ENCODE data around the gene KCNC3. TPM values are rescaled to one million over a fixed set of nuclear protein-coding genes. Genes with fewer than 3 reads are reported as not detected.

KCNC3 gene
- total RNA-seq, 1 donor from 2014 or later, result not detected

DNA sequence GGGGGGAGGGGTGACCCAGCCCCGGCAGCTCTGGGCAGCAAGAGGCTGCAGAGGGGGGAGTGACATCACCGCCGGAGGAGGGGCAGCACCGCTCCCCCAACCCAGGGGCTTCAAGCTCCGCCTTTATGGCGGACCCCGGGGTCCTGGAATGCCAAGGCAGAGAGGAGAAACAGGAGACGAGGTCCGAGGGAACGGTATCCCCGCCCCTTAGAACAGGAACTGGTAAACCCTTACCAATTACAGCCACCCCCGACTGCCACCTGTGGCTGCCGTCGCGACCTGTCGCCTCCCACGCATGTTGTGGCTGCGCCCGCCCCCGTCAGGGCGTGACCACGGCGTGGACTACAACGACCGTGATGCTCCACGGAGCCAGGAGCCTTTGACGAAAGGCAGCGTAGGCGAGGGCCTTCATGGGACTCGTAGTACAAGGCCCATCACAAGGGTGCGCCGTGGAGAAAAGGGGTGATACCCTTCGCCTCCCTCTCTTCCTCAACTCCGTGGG, 4.1 kb upstream of the KCNC3 start:
- peaks cover 2% of the 10 kb centered on the region for H3K36me3 Mint-ChIP-seq (ENCODE audit: low read depth, unreplicated experiment)
- H3K9me3 ChIP-seq (ENCODE audit: insufficient read depth, low read depth, low read length), result peaks cover 5% of the 10 kb centered on the region
- no peak overlapping the region for H3K27ac ChIP-seq (ENCODE audit: low read depth, low read length)

DNA sequence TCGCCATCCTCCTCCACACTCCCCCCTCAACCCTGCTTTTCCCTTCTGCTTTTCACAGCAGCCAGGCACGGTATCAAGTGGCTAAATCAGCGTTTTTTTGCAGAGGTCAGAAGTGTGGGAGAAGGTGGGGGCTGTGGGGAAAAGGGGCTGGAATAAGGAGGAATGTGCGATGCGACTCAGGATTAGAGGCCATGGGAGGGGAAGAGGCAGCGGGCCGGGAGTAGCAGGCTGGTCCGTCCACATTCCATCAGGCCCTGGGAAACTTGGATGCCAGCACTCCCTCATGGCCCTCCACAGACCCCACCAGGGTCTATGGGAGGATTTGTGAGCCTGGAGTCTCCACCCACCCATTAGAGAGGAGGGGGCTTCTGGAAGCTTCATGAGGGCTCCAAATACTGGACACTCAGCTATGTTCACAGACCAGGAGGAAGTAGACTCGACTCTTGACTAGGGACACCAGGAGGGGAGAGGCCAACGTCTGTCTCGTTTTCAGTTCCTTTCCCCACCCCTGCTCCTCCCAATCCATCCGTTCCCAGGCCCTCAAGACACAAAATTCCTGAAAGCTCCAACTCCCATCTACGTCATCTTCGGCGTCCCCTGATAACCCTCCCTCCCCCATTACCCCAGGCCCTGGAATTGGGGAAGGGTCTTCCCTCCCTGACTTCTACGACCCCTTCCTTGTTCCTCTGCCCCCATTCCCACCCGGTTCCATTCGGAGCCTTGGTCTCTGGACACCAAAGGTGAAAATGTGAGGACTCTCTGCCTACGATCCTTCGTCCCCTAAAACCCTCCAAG, 3.3 kb upstream of the KCNC3 start:
- H3K27ac Mint-ChIP-seq (ENCODE audit: unreplicated experiment), result no peak overlapping the region
- no peaks in the 10 kb centered on the region for H4K20me1 ChIP-seq (ENCODE audit: insufficient read depth, low read length)
- DNase-seq (ENCODE audit: low read depth), result no peak
- peak; percentile 4 for TF ChIP-seq EZH2 (IDR thresholded peaks at IDR 0.05; ENCODE audit: insufficient read depth, low read length)
- TF ChIP-seq, protein P1, sequence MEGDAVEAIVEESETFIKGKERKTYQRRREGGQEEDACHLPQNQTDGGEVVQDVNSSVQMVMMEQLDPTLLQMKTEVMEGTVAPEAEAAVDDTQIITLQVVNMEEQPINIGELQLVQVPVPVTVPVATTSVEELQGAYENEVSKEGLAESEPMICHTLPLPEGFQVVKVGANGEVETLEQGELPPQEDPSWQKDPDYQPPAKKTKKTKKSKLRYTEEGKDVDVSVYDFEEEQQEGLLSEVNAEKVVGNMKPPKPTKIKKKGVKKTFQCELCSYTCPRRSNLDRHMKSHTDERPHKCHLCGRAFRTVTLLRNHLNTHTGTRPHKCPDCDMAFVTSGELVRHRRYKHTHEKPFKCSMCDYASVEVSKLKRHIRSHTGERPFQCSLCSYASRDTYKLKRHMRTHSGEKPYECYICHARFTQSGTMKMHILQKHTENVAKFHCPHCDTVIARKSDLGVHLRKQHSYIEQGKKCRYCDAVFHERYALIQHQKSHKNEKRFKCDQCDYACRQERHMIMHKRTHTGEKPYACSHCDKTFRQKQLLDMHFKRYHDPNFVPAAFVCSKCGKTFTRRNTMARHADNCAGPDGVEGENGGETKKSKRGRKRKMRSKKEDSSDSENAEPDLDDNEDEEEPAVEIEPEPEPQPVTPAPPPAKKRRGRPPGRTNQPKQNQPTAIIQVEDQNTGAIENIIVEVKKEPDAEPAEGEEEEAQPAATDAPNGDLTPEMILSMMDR (IDR thresholded peaks at IDR 0.05; ENCODE audit: insufficient read depth, low read depth, low read length), result no peak
- no peak overlapping the region for H3K4me3 ChIP-seq (ENCODE audit: insufficient read depth, low read depth, low read length)
- peaks cover 5% of the 10 kb centered on the region for H3K9me3 ChIP-seq (ENCODE audit: insufficient read depth, low read depth, low read length)
- peaks cover 8% of the 10 kb centered on the region for H3K4me1 ChIP-seq (ENCODE audit: insufficient read depth, low read length)
- H3K4me3 Mint-ChIP-seq (ENCODE audit: unreplicated experiment), result no peak overlapping the region
- H3K36me3 Mint-ChIP-seq (ENCODE audit: low read depth, unreplicated experiment), result peaks cover 2% of the 10 kb centered on the region
- no peak overlapping the region for H3K27ac ChIP-seq (ENCODE audit: low read depth, low read length)
- H3K27me3 Mint-ChIP-seq (ENCODE audit: low read depth, unreplicated experiment), result no peaks in the 10 kb centered on the region
- no peak overlapping the region for H2AFZ ChIP-seq (ENCODE audit: low read depth, low read length)
- FAIRE-seq, result no peak
- H3K4me2 ChIP-seq (ENCODE audit: low read length), result peak overlapping the region; percentile 81
- H3K36me3 ChIP-seq (ENCODE audit: insufficient read depth, low read length), result no peaks in the 10 kb centered on the region
- peaks cover 20% of the 10 kb centered on the region for H3K27me3 ChIP-seq (ENCODE audit: insufficient read depth, low read length)
- peaks cover 22% of the 10 kb centered on the region for H3K9me3 Mint-ChIP-seq (ENCODE audit: unreplicated experiment)
- H3K9ac ChIP-seq (ENCODE audit: low read length), result no peak overlapping the region
- no peaks in the 10 kb centered on the region for H3K4me1 Mint-ChIP-seq (ENCODE audit: low read depth, unreplicated experiment)
- H3K79me2 ChIP-seq (ENCODE audit: insufficient read depth, low read length), result no peaks in the 10 kb centered on the region

More for the DNA sequence above, 4.1 kb upstream of the KCNC3 start:
- Mint-ChIP-seq H3K27me3 (ENCODE audit: low read depth, unreplicated experiment) (no peaks in the 10 kb centered on the region), H3K4me1 (ENCODE audit: low read depth, unreplicated experiment) (no peaks in the 10 kb centered on the region), H3K9me3 (ENCODE audit: unreplicated experiment) (peaks cover 20% of the 10 kb centered on the region), H3K4me3 (ENCODE audit: unreplicated experiment) (no peak overlapping the region), H3K27ac (ENCODE audit: unreplicated experiment) (no peak overlapping the region)
- peak overlapping the region; percentile 47 for H3K9ac ChIP-seq (ENCODE audit: low read length)
- TF ChIP-seq EZH2 (IDR thresholded peaks at IDR 0.05; ENCODE audit: insufficient read depth, low read length), result no peak
- TF ChIP-seq, protein P1 (IDR thresholded peaks at IDR 0.05; ENCODE audit: insufficient read depth, low read depth, low read length), result no peak
- FAIRE-seq (no peak), DNase-seq (ENCODE audit: low read depth) (peak; percentile 57)
- peak overlapping the region; percentile 81 for H3K4me2 ChIP-seq (ENCODE audit: low read length)
- no peaks in the 10 kb centered on the region for H3K36me3 ChIP-seq (ENCODE audit: insufficient read depth, low read length)
- H3K4me1 ChIP-seq (ENCODE audit: insufficient read depth, low read length), result peaks cover 8% of the 10 kb centered on the region
- H3K4me3 ChIP-seq (ENCODE audit: insufficient read depth, low read depth, low read length), result peak overlapping the region; percentile 59
- H4K20me1 ChIP-seq (ENCODE audit: insufficient read depth, low read length), result no peaks in the 10 kb centered on the region
- peak overlapping the region; percentile 97 for H2AFZ ChIP-seq (ENCODE audit: low read depth, low read length)
- H3K79me2 ChIP-seq (ENCODE audit: insufficient read depth, low read length), result no peaks in the 10 kb centered on the region
- H3K27me3 ChIP-seq (ENCODE audit: insufficient read depth, low read length), result peaks cover 15% of the 10 kb centered on the region

DNA sequence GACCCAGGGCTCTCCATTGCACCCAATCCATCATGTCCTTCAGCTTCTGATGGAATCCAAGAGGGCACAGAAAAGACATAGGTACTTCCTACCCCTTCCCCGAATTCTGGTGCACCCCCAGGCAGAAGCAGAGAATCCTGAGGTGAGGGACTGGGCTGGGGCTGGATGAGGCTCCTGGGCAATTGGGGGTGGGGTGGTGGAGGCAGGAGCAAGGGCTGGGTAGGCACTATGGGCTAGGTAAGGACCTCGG, 2.7 kb upstream of the KCNC3 start:
- Mint-ChIP-seq H3K27ac (ENCODE audit: unreplicated experiment) (no peak overlapping the region), H3K36me3 (ENCODE audit: low read depth, unreplicated experiment) (peaks cover 2% of the 10 kb centered on the region), H3K27me3 (ENCODE audit: low read depth, unreplicated experiment) (no peaks in the 10 kb centered on the region), H3K9me3 (ENCODE audit: unreplicated experiment) (peaks cover 25% of the 10 kb centered on the region), H3K4me1 (ENCODE audit: low read depth, unreplicated experiment) (no peaks in the 10 kb centered on the region), H3K4me3 (ENCODE audit: unreplicated experiment) (no peak overlapping the region)
- DNase-seq (ENCODE audit: low read depth) (no peak), FAIRE-seq (no peak)
- no peaks in the 10 kb centered on the region for H3K36me3 ChIP-seq (ENCODE audit: insufficient read depth, low read length)
- no peak overlapping the region for H2AFZ ChIP-seq (ENCODE audit: low read depth, low read length)
- no peaks in the 10 kb centered on the region for H4K20me1 ChIP-seq (ENCODE audit: insufficient read depth, low read length)
- no peaks in the 10 kb centered on the region for H3K79me2 ChIP-seq (ENCODE audit: insufficient read depth, low read length)
- TF ChIP-seq EZH2 (IDR thresholded peaks at IDR 0.05; ENCODE audit: insufficient read depth, low read length), result peak; percentile 15
- TF ChIP-seq, protein P1 (IDR thresholded peaks at IDR 0.05; ENCODE audit: insufficient read depth, low read depth, low read length), result no peak
- H3K4me3 ChIP-seq (ENCODE audit: insufficient read depth, low read depth, low read length), result no peak overlapping the region
- H3K27ac ChIP-seq (ENCODE audit: low read depth, low read length), result no peak overlapping the region
- H3K27me3 ChIP-seq (ENCODE audit: insufficient read depth, low read length), result peaks cover 25% of the 10 kb centered on the region
- no peak overlapping the region for H3K9ac ChIP-seq (ENCODE audit: low read length)
- H3K9me3 ChIP-seq (ENCODE audit: insufficient read depth, low read depth, low read length), result peaks cover 5% of the 10 kb centered on the region
- H3K4me1 ChIP-seq (ENCODE audit: insufficient read depth, low read length), result peaks cover 8% of the 10 kb centered on the region
- H3K4me2 ChIP-seq (ENCODE audit: low read length), result no peak overlapping the region
